MV-4-11 (cell line): ENCODE measurements around the gene UBR3.
"Not testable (repeated sequence)": the region's sequence is repeated elsewhere in the genome, so short reads cannot be mapped to it uniquely, and the experiment has no call there.

Experiments used
- DNase-seq: peaks from one replicate; lab custom pipeline; 2025; lab: John Stamatoyannopoulos, UW

The UBR3 gene

GRCh38 chr2:169955940-169956339 lies 128.7 kb downstream of the UBR3 start:
- no peak for DNase-seq

GRCh38 chr2:169957219-169957618 lies 130.0 kb downstream of the UBR3 start:
- DNase-seq, result not testable (repeated sequence)

- DNase-seq, result peak; percentile 95
Observed at GRCh38 chr2:169961911-169962310, 134.7 kb downstream of the UBR3 start.

- no peak for DNase-seq
Observed at GRCh38 chr2:169963786-169964185, 136.5 kb downstream of the UBR3 start.

GRCh38 chr2:169964740-169965139 lies 137.5 kb downstream of the UBR3 start:
- no peak for DNase-seq

- DNase-seq, result no peak
Observed at GRCh38 chr2:169965495-169965894, 138.2 kb downstream of the UBR3 start.

GRCh38 chr2:169966454-169966853 lies 139.2 kb downstream of the UBR3 start:
- DNase-seq, result no peak

- no peak for DNase-seq
Observed at GRCh38 chr2:169968743-169969142, 141.5 kb downstream of the UBR3 start.

- no peak for DNase-seq
Observed at GRCh38 chr2:169975221-169975620, 148.0 kb downstream of the UBR3 start.

GRCh38 chr2:169976335-169976851 lies 149.1 kb downstream of the UBR3 start:
- no peak for DNase-seq

- peak; percentile 84 for DNase-seq
Observed at GRCh38 chr2:169977530-169977929, 150.3 kb downstream of the UBR3 start.

- no peak for DNase-seq
Observed at GRCh38 chr2:169978402-169979017, 151.3 kb downstream of the UBR3 start.

GRCh38 chr2:169979025-169979424 lies 151.8 kb downstream of the UBR3 start:
- no peak for DNase-seq

- no peak for DNase-seq
Observed at GRCh38 chr2:169980001-169980400, 152.7 kb downstream of the UBR3 start.

- DNase-seq, result peak; percentile 35
Observed at GRCh38 chr2:169980643-169981042, 153.4 kb downstream of the UBR3 start.

- no peak for DNase-seq
Observed at GRCh38 chr2:169982929-169983328, 155.7 kb downstream of the UBR3 start.

- DNase-seq, result no peak
Observed at GRCh38 chr2:169983506-169983905, 156.3 kb downstream of the UBR3 start.

GRCh38 chr2:169984145-169984544 lies 156.9 kb downstream of the UBR3 start:
- no peak for DNase-seq

GRCh38 chr2:169994752-169995151 lies 167.5 kb downstream of the UBR3 start:
- DNase-seq, result no peak

GRCh38 chr2:169997140-169997887 lies 170.1 kb downstream of the UBR3 start:
- DNase-seq, result no peak

- DNase-seq, result no peak
Observed at GRCh38 chr2:169999054-169999453, 171.8 kb downstream of the UBR3 start.

- no peak for DNase-seq
Observed at GRCh38 chr2:170002096-170002495, 174.8 kb downstream of the UBR3 start.

GRCh38 chr2:170005702-170006101 lies 178.4 kb downstream of the UBR3 start:
- peak; percentile 16 for DNase-seq
